ENCODE data around the gene NAT10. TPM values are rescaled to one million over a fixed set of nuclear protein-coding genes. Genes with fewer than 3 reads are reported as not detected.

Gene NAT10
- total RNA-seq, 1 experiment from 2014 or later: 75.5 TPM

DNA sequence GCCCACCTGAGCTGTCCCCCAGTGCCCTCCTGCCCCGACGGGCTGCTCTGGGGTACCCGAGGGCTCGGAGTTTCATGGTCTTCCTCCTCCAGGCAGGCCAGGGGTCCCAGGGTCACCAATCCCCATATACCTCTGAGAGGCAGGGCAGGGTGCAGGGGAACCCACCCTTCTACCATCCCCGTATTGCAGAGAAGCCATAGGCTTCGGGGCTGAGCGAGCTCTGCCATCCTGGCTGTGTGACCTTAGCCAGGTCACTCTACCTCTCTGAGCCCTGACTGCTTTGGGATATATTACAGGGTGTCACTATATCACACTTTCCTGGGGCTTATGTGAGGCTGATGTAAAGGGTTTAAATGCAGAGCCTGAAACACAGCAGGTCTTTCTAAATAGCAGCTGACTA lies 57.4 kb downstream of the NAT10 start (continued):
- TF ChIP-seq, protein P1, sequence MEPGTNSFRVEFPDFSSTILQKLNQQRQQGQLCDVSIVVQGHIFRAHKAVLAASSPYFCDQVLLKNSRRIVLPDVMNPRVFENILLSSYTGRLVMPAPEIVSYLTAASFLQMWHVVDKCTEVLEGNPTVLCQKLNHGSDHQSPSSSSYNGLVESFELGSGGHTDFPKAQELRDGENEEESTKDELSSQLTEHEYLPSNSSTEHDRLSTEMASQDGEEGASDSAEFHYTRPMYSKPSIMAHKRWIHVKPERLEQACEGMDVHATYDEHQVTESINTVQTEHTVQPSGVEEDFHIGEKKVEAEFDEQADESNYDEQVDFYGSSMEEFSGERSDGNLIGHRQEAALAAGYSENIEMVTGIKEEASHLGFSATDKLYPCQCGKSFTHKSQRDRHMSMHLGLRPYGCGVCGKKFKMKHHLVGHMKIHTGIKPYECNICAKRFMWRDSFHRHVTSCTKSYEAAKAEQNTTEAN (CRISPR knock-in tag; IDR thresholded peaks at IDR 0.05): no peak
- TF ChIP-seq TP53 (CRISPR knock-in tag; IDR thresholded peaks at IDR 0.05) (no peak), ZNF121 (CRISPR knock-in tag; IDR thresholded peaks at IDR 0.05) (no peak), FOXJ3 (CRISPR knock-in tag; IDR thresholded peaks at IDR 0.05; ENCODE audit: borderline replicate concordance) (no peak), OVOL2 (CRISPR knock-in tag; IDR thresholded peaks at IDR 0.05; ENCODE audit: borderline replicate concordance) (no peak), RORB (CRISPR knock-in tag; IDR thresholded peaks at IDR 0.05) (no peak), IRF2 (CRISPR knock-in tag; IDR thresholded peaks at IDR 0.05; ENCODE audit: borderline replicate concordance, low read depth) (no peak), MYBL2 (CRISPR knock-in tag; IDR thresholded peaks at IDR 0.05) (no peak), GABPB1 (CRISPR knock-in tag; IDR thresholded peaks at IDR 0.05) (no peak), FOXP1 (CRISPR knock-in tag; IDR thresholded peaks at IDR 0.05; ENCODE audit: borderline replicate concordance) (no peak)
- TF ChIP-seq, protein P2, sequence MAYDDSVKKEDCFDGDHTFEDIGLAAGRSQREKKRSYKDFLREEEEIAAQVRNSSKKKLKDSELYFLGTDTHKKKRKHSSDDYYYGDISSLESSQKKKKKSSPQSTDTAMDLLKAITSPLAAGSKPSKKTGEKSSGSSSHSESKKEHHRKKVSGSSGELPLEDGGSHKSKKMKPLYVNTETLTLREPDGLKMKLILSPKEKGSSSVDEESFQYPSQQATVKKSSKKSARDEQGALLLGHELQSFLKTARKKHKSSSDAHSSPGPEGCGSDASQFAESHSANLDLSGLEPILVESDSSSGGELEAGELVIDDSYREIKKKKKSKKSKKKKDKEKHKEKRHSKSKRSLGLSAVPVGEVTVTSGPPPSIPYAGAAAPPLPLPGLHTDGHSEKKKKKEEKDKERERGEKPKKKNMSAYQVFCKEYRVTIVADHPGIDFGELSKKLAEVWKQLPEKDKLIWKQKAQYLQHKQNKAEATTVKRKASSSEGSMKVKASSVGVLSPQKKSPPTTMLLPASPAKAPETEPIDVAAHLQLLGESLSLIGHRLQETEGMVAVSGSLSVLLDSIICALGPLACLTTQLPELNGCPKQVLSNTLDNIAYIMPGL (CRISPR knock-in tag; IDR thresholded peaks at IDR 0.05): no peak

DNA sequence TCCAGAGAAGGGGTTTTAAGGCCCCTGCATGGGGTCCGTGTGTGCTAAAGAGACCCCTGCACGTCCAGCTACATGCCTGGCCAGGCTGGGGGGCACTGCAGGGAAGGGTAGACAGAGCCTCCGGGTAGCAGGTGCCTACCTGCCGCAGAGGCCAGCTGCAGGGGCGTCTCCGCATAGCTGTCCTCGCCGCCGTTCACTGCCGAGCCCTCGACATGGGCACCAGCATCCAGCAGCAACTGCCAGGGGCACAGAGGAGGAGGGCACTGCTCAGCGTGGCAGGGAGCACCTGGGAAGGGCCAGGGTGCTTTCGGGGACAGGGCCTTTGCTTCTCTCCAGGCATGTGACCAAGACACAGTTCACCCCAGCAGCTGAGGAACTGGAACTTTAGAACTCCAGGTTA lies 59.7 kb downstream of the NAT10 start:
- CTCF ChIA-PET: interaction anchor here (1.1 to 3.3 kb wide), 3 partner anchors 9 to 193 kb away, joined by 5 to 28 read pairs (median 14); partner anchors contain the start of gene ABTB2
- H3K9me3 Mint-ChIP-seq: no peaks in the 10 kb centered on the region
- DNase-seq (ENCODE audit: low spot score) (no peak), ATAC-seq (no peak)
- no peaks in the 10 kb centered on the region; the same call in 1 of the 2 replicates for H3K27me3 Mint-ChIP-seq (ENCODE audit: low read depth)
- no peaks in the 10 kb centered on the region for H3K4me1 Mint-ChIP-seq
- POLR2A ChIA-PET: no interaction called here
- H3K4me3 Mint-ChIP-seq: no peak overlapping the region
- H3K36me3 Mint-ChIP-seq: no peaks in the 10 kb centered on the region
- no peak overlapping the region for H3K27ac Mint-ChIP-seq
- TF ChIP-seq, protein P3, sequence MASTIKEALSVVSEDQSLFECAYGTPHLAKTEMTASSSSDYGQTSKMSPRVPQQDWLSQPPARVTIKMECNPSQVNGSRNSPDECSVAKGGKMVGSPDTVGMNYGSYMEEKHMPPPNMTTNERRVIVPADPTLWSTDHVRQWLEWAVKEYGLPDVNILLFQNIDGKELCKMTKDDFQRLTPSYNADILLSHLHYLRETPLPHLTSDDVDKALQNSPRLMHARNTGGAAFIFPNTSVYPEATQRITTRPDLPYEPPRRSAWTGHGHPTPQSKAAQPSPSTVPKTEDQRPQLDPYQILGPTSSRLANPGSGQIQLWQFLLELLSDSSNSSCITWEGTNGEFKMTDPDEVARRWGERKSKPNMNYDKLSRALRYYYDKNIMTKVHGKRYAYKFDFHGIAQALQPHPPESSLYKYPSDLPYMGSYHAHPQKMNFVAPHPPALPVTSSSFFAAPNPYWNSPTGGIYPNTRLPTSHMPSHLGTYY (CRISPR knock-in tag; IDR thresholded peaks at IDR 0.05): no peak
- TF ChIP-seq, protein P4, sequence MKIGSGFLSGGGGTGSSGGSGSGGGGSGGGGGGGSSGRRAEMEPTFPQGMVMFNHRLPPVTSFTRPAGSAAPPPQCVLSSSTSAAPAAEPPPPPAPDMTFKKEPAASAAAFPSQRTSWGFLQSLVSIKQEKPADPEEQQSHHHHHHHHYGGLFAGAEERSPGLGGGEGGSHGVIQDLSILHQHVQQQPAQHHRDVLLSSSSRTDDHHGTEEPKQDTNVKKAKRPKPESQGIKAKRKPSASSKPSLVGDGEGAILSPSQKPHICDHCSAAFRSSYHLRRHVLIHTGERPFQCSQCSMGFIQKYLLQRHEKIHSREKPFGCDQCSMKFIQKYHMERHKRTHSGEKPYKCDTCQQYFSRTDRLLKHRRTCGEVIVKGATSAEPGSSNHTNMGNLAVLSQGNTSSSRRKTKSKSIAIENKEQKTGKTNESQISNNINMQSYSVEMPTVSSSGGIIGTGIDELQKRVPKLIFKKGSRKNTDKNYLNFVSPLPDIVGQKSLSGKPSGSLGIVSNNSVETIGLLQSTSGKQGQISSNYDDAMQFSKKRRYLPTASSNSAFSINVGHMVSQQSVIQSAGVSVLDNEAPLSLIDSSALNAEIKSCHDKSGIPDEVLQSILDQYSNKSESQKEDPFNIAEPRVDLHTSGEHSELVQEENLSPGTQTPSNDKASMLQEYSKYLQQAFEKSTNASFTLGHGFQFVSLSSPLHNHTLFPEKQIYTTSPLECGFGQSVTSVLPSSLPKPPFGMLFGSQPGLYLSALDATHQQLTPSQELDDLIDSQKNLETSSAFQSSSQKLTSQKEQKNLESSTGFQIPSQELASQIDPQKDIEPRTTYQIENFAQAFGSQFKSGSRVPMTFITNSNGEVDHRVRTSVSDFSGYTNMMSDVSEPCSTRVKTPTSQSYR (CRISPR knock-in tag; IDR thresholded peaks at IDR 0.05): no peak
- TF ChIP-seq, protein P5, sequence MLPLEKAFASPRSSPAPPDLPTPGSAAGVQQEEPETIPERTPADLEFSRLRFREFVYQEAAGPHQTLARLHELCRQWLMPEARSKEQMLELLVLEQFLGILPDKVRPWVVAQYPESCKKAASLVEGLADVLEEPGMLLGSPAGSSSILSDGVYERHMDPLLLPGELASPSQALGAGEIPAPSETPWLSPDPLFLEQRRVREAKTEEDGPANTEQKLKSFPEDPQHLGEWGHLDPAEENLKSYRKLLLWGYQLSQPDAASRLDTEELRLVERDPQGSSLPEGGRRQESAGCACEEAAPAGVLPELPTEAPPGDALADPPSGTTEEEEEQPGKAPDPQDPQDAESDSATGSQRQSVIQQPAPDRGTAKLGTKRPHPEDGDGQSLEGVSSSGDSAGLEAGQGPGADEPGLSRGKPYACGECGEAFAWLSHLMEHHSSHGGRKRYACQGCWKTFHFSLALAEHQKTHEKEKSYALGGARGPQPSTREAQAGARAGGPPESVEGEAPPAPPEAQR (CRISPR knock-in tag; IDR thresholded peaks at IDR 0.05): no peak
- TF ChIP-seq, protein P6, sequence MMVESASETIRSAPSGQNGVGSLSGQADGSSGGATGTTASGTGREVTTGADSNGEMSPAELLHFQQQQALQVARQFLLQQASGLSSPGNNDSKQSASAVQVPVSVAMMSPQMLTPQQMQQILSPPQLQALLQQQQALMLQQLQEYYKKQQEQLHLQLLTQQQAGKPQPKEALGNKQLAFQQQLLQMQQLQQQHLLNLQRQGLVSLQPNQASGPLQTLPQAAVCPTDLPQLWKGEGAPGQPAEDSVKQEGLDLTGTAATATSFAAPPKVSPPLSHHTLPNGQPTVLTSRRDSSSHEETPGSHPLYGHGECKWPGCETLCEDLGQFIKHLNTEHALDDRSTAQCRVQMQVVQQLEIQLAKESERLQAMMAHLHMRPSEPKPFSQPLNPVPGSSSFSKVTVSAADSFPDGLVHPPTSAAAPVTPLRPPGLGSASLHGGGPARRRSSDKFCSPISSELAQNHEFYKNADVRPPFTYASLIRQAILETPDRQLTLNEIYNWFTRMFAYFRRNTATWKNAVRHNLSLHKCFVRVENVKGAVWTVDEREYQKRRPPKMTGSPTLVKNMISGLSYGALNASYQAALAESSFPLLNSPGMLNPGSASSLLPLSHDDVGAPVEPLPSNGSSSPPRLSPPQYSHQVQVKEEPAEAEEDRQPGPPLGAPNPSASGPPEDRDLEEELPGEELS (CRISPR knock-in tag; IDR thresholded peaks at IDR 0.05): no peak
- TF ChIP-seq, protein P7, sequence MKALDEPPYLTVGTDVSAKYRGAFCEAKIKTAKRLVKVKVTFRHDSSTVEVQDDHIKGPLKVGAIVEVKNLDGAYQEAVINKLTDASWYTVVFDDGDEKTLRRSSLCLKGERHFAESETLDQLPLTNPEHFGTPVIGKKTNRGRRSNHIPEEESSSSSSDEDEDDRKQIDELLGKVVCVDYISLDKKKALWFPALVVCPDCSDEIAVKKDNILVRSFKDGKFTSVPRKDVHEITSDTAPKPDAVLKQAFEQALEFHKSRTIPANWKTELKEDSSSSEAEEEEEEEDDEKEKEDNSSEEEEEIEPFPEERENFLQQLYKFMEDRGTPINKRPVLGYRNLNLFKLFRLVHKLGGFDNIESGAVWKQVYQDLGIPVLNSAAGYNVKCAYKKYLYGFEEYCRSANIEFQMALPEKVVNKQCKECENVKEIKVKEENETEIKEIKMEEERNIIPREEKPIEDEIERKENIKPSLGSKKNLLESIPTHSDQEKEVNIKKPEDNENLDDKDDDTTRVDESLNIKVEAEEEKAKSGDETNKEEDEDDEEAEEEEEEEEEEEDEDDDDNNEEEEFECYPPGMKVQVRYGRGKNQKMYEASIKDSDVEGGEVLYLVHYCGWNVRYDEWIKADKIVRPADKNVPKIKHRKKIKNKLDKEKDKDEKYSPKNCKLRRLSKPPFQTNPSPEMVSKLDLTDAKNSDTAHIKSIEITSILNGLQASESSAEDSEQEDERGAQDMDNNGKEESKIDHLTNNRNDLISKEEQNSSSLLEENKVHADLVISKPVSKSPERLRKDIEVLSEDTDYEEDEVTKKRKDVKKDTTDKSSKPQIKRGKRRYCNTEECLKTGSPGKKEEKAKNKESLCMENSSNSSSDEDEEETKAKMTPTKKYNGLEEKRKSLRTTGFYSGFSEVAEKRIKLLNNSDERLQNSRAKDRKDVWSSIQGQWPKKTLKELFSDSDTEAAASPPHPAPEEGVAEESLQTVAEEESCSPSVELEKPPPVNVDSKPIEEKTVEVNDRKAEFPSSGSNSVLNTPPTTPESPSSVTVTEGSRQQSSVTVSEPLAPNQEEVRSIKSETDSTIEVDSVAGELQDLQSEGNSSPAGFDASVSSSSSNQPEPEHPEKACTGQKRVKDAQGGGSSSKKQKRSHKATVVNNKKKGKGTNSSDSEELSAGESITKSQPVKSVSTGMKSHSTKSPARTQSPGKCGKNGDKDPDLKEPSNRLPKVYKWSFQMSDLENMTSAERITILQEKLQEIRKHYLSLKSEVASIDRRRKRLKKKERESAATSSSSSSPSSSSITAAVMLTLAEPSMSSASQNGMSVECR (CRISPR knock-in tag; IDR thresholded peaks at IDR 0.05; ENCODE audit: borderline replicate concordance): no peak
- TF ChIP-seq FOXJ3 (CRISPR knock-in tag; IDR thresholded peaks at IDR 0.05; ENCODE audit: borderline replicate concordance): no peak
- TF ChIP-seq, protein P8, sequence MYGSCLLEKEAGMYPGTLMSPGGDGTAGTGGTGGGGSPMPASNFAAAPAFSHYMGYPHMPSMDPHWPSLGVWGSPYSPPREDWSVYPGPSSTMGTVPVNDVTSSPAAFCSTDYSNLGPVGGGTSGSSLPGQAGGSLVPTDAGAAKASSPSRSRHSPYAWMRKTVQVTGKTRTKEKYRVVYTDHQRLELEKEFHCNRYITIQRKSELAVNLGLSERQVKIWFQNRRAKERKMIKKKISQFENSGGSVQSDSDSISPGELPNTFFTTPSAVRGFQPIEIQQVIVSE (CRISPR knock-in tag; IDR thresholded peaks at IDR 0.05; ENCODE audit: borderline replicate concordance): no peak
- TF ChIP-seq, protein P9, sequence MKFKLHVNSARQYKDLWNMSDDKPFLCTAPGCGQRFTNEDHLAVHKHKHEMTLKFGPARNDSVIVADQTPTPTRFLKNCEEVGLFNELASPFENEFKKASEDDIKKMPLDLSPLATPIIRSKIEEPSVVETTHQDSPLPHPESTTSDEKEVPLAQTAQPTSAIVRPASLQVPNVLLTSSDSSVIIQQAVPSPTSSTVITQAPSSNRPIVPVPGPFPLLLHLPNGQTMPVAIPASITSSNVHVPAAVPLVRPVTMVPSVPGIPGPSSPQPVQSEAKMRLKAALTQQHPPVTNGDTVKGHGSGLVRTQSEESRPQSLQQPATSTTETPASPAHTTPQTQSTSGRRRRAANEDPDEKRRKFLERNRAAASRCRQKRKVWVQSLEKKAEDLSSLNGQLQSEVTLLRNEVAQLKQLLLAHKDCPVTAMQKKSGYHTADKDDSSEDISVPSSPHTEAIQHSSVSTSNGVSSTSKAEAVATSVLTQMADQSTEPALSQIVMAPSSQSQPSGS (CRISPR knock-in tag; IDR thresholded peaks at IDR 0.05; ENCODE audit: borderline replicate concordance, low read depth): no peak

All from WTC11 (cell line).